HEK293 (cell line): ENCODE results near the gene C2orf72.

Experiments
- CTCF ChIA-PET: fragments of 350-600 bp; formaldehyde crosslinking; extraction: SDS; loops from one replicate; lab custom pipeline; 2021; ENCODE audit warnings: antibody characterized with exemption; lab: Yijun Ruan, JAX
- POLR2A ChIA-PET: fragments of 300-600 bp; formaldehyde crosslinking; extraction: SDS; loops from one replicate; lab custom pipeline; 2020; ENCODE audit warnings: antibody characterized with exemption, inconsistent platforms; lab: Yijun Ruan, JAX
- H3K27ac ChIP-seq: fragments of 200-500 bp; sonication (Bioruptor generic); 2 replicates; pipeline ENCODE4 v1.5.1; 2014; ENCODE audit warnings: low read depth, low read length, control low read depth, inconsistent platforms; ENCODE audit errors: extremely low read depth
- H3K36me3 ChIP-seq, 2 experiments: fragments of 200-500 bp in 1 of 2; sonication (Bioruptor generic) in 1 of 2; 1 replicate in 1 of 2; 2 replicates in 1 of 2; pipeline ENCODE4 v1.5.1; 2014 to 2017; ENCODE audit warnings: inconsistent platforms in 2 of 2, low read length in 2 of 2; ENCODE audit not compliant: control insufficient read depth in 2 of 2, insufficient read depth in 1 of 2
- H3K4me1 ChIP-seq: fragments of 200-500 bp; sonication (Bioruptor generic); 2 replicates; pipeline ENCODE4 v1.5.1; 2014; ENCODE audit warnings: mild to moderate bottlenecking, low read length, inconsistent platforms; ENCODE audit not compliant: control insufficient read depth, insufficient read depth
- H3K4me3 ChIP-seq: 2 replicates; pipeline ENCODE4 v1.5.1; 2011; ENCODE audit warnings: low read depth, mild to moderate bottlenecking, control low read depth, low read length, moderate library complexity
- H3K9me3 ChIP-seq: fragments of 200-500 bp; sonication (Bioruptor generic); 2 replicates; pipeline ENCODE4 v1.5.1; 2014; ENCODE audit warnings: low read depth, low read length, inconsistent platforms; ENCODE audit not compliant: control insufficient read depth, insufficient read depth
- ZNF133 ChIP-seq: fragments of 450-650 bp; formaldehyde crosslinking; IDR thresholded peaks from 2 replicates; pipeline ENCODE4 v1.5.1; 2016; ENCODE audit warnings: missing biosample characterization, missing genetic modification characterization
- ZNF138 ChIP-seq: fragments of 450-650 bp; formaldehyde crosslinking; IDR thresholded peaks from 2 replicates; pipeline ENCODE4 v1.5.1; 2016; ENCODE audit warnings: missing biosample characterization, missing genetic modification characterization, borderline replicate concordance
- ZNF202 ChIP-seq: fragments of 450-650 bp; formaldehyde crosslinking; IDR thresholded peaks from 2 replicates; pipeline ENCODE4 v1.5.1; 2016; ENCODE audit warnings: missing biosample characterization, missing genetic modification characterization, borderline replicate concordance
- ZNF214 ChIP-seq: fragments of 450-650 bp; formaldehyde crosslinking; IDR thresholded peaks from 2 replicates; pipeline ENCODE4 v1.5.1; 2017; ENCODE audit warnings: missing biosample characterization, mild to moderate bottlenecking, missing genetic modification characterization, borderline replicate concordance
- ZNF335 ChIP-seq: fragments of 450-650 bp; formaldehyde crosslinking; conservative IDR thresholded peaks from 2 replicates; pipeline ENCODE4 v1.5.1; 2016; ENCODE audit warnings: missing biosample characterization, missing genetic modification characterization
- ZNF561 ChIP-seq: fragments of 450-650 bp; IDR thresholded peaks from 2 replicates; pipeline ENCODE4 v1.5.1; 2018; ENCODE audit warnings: missing biosample characterization, missing genetic modification characterization, borderline replicate concordance
- ZNF596 ChIP-seq: fragments of 450-650 bp; IDR thresholded peaks from 2 replicates; pipeline ENCODE4 v1.5.0; 2018; ENCODE audit warnings: missing biosample characterization, mild to moderate bottlenecking, missing genetic modification characterization, moderate library complexity
- ZNF623 ChIP-seq: fragments of 450-650 bp; formaldehyde crosslinking; IDR thresholded peaks from 2 replicates; pipeline ENCODE4 v1.5.1; 2016; ENCODE audit warnings: missing biosample characterization, missing genetic modification characterization
- ZNF677 ChIP-seq: fragments of 450-650 bp; IDR thresholded peaks from 2 replicates; pipeline ENCODE4 v1.5.0; 2018; ENCODE audit warnings: missing biosample characterization, mild to moderate bottlenecking, missing genetic modification characterization, moderate library complexity
- ZNF777 ChIP-seq: fragments of 450-650 bp; formaldehyde crosslinking; IDR thresholded peaks from 2 replicates; pipeline ENCODE4 v1.5.1; 2017; ENCODE audit warnings: missing biosample characterization, missing genetic modification characterization, borderline replicate concordance
- ZNF785 ChIP-seq: fragments of 450-650 bp; formaldehyde crosslinking; IDR thresholded peaks from 2 replicates; pipeline ENCODE4 v1.5.1; 2016; ENCODE audit warnings: missing biosample characterization, missing genetic modification characterization
- ZXDB ChIP-seq: fragments of 450-650 bp; formaldehyde crosslinking; IDR thresholded peaks from 2 replicates; pipeline ENCODE4 v1.5.1; 2016; ENCODE audit warnings: missing biosample characterization, missing genetic modification characterization
- TF ChIP-seq, protein P1 (sequence below): fragments of 450-650 bp; formaldehyde crosslinking; IDR thresholded peaks from 2 replicates; pipeline ENCODE4 v1.5.1; 2016; ENCODE audit warnings: missing biosample characterization, missing genetic modification characterization
- TF ChIP-seq, protein P2 (sequence below): fragments of 450-650 bp; formaldehyde crosslinking; IDR thresholded peaks from 2 replicates; pipeline ENCODE4 v1.5.1; 2016; ENCODE audit warnings: missing biosample characterization, missing genetic modification characterization, borderline replicate concordance
- TF ChIP-seq, protein P3 (sequence below): fragments of 450-650 bp; formaldehyde crosslinking; IDR thresholded peaks from 2 replicates; pipeline ENCODE4 v1.5.1; 2017; ENCODE audit warnings: missing biosample characterization, missing genetic modification characterization
- TF ChIP-seq, protein P4 (sequence below): fragments of 450-650 bp; formaldehyde crosslinking; IDR thresholded peaks from 2 replicates; pipeline ENCODE4 v1.5.1; 2016; ENCODE audit warnings: missing biosample characterization, missing genetic modification characterization
- TF ChIP-seq, protein P5 (sequence below): IDR thresholded peaks from 2 replicates; pipeline ENCODE4 v1.6.1; 2011; ENCODE audit warnings: mild to moderate bottlenecking, low read depth, low read length, borderline replicate concordance
- TF ChIP-seq, protein P6 (sequence below): fragments of 450-650 bp; formaldehyde crosslinking; IDR thresholded peaks from 2 replicates; pipeline ENCODE4 v1.5.0; 2017; ENCODE audit warnings: missing biosample characterization, missing genetic modification characterization, borderline replicate concordance

C2orf72 gene

DNA sequence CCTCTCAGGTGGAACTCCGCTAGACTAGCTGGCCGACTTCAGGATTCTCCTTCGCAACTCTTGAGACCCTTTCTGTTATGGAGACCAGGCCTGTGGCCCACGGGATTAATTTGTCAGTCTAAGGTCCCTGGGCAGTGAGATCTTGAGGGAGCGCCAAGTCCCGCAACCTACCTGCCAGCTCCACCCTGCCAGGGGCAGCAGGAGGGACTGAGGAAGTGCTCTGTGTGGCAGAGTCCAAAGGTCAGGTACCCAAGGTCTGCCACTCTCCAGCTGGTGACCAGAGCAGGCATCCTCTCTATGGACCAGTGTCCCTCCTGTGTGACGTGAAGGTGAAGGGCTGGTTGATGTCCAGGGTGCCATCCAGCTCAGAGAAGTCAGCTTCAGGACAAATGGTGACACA lies 45.7 kb upstream of the C2orf72 start:
- no peaks in the 10 kb centered on the region for H3K9me3 ChIP-seq
- no peak overlapping the region for H3K27ac ChIP-seq
- ChIA-PET POLR2A (no interaction called here), CTCF (interaction anchor here (0.8 to 1.6 kb wide), 3 partner anchors 89 to 167 kb away, joined by 3 to 4 read pairs (median 3); no protein-coding TSS in a partner anchor)
- TF ChIP-seq ZNF202, result no peak
- TF ChIP-seq, protein P1, sequence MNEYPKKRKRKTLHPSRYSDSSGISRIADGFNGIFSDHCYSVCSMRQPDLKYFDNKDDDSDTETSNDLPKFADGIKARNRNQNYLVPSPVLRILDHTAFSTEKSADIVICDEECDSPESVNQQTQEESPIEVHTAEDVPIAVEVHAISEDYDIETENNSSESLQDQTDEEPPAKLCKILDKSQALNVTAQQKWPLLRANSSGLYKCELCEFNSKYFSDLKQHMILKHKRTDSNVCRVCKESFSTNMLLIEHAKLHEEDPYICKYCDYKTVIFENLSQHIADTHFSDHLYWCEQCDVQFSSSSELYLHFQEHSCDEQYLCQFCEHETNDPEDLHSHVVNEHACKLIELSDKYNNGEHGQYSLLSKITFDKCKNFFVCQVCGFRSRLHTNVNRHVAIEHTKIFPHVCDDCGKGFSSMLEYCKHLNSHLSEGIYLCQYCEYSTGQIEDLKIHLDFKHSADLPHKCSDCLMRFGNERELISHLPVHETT (tag by site-specific recombination), result no peak
- no peak for TF ChIP-seq ZXDB
- TF ChIP-seq ZNF138 (tag by site-specific recombination), result no peak
- TF ChIP-seq, protein P2, sequence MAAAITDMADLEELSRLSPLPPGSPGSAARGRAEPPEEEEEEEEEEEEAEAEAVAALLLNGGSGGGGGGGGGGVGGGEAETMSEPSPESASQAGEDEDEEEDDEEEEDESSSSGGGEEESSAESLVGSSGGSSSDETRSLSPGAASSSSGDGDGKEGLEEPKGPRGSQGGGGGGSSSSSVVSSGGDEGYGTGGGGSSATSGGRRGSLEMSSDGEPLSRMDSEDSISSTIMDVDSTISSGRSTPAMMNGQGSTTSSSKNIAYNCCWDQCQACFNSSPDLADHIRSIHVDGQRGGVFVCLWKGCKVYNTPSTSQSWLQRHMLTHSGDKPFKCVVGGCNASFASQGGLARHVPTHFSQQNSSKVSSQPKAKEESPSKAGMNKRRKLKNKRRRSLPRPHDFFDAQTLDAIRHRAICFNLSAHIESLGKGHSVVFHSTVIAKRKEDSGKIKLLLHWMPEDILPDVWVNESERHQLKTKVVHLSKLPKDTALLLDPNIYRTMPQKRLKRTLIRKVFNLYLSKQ (tag by site-specific recombination), result no peak
- TF ChIP-seq ZNF785, result no peak
- no peak for TF ChIP-seq ZNF133 (tag by site-specific recombination)
- no peak for TF ChIP-seq ZNF596 (tag by site-specific recombination)
- TF ChIP-seq, protein P3, sequence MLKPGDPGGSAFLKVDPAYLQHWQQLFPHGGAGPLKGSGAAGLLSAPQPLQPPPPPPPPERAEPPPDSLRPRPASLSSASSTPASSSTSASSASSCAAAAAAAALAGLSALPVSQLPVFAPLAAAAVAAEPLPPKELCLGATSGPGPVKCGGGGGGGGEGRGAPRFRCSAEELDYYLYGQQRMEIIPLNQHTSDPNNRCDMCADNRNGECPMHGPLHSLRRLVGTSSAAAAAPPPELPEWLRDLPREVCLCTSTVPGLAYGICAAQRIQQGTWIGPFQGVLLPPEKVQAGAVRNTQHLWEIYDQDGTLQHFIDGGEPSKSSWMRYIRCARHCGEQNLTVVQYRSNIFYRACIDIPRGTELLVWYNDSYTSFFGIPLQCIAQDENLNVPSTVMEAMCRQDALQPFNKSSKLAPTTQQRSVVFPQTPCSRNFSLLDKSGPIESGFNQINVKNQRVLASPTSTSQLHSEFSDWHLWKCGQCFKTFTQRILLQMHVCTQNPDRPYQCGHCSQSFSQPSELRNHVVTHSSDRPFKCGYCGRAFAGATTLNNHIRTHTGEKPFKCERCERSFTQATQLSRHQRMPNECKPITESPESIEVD (tag by site-specific recombination), result no peak
- TF ChIP-seq ZNF214 (tag by site-specific recombination), result no peak
- no peak for TF ChIP-seq ZNF777
- no peak for TF ChIP-seq ZNF335 (tag by site-specific recombination)
- no peaks in the 10 kb centered on the region for H3K36me3 ChIP-seq
- no peak overlapping the region for H3K4me3 ChIP-seq
- 0 out of 2 replicates have a peak, but pooled peaks cover 3% of the 10 kb centered on the region for H3K4me1 ChIP-seq

DNA sequence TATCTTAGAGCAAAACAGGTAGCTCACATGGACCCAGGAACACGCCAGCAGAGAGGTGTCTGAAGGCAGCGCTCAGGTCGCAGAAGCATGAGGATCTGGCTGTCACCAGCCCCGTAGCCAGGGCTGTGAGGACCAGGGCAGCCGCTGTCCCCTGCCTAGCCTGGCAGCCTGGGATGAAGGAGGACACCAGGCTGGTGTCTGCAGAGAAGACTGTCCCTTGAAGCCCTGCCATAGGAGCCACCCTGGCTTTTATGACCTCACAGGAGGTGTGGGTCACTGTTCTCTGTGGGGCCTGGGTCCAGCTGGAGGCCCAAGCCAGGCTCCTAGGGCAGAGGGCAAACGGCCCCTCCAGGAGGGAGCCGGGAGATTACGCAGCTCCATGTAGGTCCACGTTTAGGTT lies 41.5 kb upstream of the C2orf72 start, which contains the start of gene SPATA3:
Gene SPATA3 (plus strand): TSS at position 301 of the 400 bp plus-strand sequence. CDS start 113 bp downstream, outside the sequence.
- Histone ChIP-seq H3K9me3 (no peaks in the 10 kb centered on the region), H3K27ac (no peak within 1 kb of the TSS), H3K4me1 (no peaks in the 10 kb centered on the region), H3K4me3 (no peak within 1 kb of the TSS), H3K36me3 (no peaks in the 10 kb centered on the region)
- ChIA-PET CTCF (interaction anchor here (0.6 to 2.1 kb wide), 3 partner anchors 9 to 417 kb away, joined by 3 to 13 read pairs (median 4); no protein-coding TSS in a partner anchor), POLR2A (no interaction called here)
- TF ChIP-seq, protein P4, sequence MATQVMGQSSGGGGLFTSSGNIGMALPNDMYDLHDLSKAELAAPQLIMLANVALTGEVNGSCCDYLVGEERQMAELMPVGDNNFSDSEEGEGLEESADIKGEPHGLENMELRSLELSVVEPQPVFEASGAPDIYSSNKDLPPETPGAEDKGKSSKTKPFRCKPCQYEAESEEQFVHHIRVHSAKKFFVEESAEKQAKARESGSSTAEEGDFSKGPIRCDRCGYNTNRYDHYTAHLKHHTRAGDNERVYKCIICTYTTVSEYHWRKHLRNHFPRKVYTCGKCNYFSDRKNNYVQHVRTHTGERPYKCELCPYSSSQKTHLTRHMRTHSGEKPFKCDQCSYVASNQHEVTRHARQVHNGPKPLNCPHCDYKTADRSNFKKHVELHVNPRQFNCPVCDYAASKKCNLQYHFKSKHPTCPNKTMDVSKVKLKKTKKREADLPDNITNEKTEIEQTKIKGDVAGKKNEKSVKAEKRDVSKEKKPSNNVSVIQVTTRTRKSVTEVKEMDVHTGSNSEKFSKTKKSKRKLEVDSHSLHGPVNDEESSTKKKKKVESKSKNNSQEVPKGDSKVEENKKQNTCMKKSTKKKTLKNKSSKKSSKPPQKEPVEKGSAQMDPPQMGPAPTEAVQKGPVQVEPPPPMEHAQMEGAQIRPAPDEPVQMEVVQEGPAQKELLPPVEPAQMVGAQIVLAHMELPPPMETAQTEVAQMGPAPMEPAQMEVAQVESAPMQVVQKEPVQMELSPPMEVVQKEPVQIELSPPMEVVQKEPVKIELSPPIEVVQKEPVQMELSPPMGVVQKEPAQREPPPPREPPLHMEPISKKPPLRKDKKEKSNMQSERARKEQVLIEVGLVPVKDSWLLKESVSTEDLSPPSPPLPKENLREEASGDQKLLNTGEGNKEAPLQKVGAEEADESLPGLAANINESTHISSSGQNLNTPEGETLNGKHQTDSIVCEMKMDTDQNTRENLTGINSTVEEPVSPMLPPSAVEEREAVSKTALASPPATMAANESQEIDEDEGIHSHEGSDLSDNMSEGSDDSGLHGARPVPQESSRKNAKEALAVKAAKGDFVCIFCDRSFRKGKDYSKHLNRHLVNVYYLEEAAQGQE (tag by site-specific recombination), result no peak
- TF ChIP-seq ZNF623 (tag by site-specific recombination), result no peak
- no peak for TF ChIP-seq ZNF214 (tag by site-specific recombination)
- TF ChIP-seq, protein P5, sequence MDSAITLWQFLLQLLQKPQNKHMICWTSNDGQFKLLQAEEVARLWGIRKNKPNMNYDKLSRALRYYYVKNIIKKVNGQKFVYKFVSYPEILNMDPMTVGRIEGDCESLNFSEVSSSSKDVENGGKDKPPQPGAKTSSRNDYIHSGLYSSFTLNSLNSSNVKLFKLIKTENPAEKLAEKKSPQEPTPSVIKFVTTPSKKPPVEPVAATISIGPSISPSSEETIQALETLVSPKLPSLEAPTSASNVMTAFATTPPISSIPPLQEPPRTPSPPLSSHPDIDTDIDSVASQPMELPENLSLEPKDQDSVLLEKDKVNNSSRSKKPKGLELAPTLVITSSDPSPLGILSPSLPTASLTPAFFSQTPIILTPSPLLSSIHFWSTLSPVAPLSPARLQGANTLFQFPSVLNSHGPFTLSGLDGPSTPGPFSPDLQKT, result no peak
- no peak for TF ChIP-seq ZNF777
- no peak for TF ChIP-seq ZNF561
- TF ChIP-seq ZNF677 (tag by site-specific recombination), result no peak
- TF ChIP-seq, protein P6, sequence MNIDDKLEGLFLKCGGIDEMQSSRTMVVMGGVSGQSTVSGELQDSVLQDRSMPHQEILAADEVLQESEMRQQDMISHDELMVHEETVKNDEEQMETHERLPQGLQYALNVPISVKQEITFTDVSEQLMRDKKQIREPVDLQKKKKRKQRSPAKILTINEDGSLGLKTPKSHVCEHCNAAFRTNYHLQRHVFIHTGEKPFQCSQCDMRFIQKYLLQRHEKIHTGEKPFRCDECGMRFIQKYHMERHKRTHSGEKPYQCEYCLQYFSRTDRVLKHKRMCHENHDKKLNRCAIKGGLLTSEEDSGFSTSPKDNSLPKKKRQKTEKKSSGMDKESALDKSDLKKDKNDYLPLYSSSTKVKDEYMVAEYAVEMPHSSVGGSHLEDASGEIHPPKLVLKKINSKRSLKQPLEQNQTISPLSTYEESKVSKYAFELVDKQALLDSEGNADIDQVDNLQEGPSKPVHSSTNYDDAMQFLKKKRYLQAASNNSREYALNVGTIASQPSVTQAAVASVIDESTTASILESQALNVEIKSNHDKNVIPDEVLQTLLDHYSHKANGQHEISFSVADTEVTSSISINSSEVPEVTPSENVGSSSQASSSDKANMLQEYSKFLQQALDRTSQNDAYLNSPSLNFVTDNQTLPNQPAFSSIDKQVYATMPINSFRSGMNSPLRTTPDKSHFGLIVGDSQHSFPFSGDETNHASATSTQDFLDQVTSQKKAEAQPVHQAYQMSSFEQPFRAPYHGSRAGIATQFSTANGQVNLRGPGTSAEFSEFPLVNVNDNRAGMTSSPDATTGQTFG (tag by site-specific recombination), result no peak
